Measurements from ENCODE around the gene ARFGAP2. TPM values are rescaled to one million over a fixed set of nuclear protein-coding genes. Genes with fewer than 3 reads are reported as not detected.

ARFGAP2 gene
- total and polyA plus RNA-seq, 2 donors (not counting 3 experiments of a cell fraction or from before 2014, with no cell fraction given): 78.9 to 108 TPM

DNA sequence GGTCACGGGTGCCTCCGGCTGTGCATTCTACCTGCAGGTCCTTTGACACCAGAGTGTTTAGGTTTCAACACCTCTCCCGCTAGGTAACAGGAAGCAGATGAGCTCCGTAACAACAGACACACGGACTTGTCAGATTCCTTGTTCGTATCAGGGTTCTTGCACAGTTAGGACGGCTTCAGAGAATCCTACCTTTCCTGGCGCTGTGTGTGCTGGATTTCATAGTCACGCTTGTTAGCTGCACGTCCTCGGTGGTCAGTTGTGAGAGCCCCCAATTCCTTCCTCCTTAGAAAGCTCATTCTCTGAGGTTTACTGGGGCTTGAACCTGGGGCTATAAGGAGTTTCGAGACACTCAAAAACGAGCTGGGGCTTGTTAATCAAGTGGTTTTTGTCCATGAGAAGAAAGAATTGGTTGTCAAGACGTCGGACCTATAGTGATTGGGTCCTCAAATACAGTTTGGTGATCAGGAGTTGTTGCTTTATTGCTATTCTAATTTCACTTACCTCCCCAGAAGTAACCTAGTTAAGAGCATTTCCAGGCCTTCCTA is 38.8 kb upstream of the ARFGAP2 start:
- TSS peak; percentile 67 for BruUV-seq (replicated peaks)
- ChIA-PET POLR2A (interaction anchor here (1.4 to 2.4 kb wide), 4 partner anchors 11 to 33 kb away, joined by 5 to 15 read pairs (median 7); partner anchors contain the start of gene ACP2), CTCF (interaction anchor here (0.5 to 3.6 kb wide), 14 partner anchors 11 to 140 kb away, joined by 3 to 19 read pairs (median 8); partner anchors contain the start of gene ACP2)
- DNase-seq (ENCODE audit: low read depth, low spot score) (no peak), FAIRE-seq (no peak)
- H4K20me1 ChIP-seq (replicated peaks; ENCODE audit: control insufficient read depth, extremely low read depth, insufficient read depth, low read length): no peaks in the 10 kb centered on the region
- no peak overlapping the region for H2AFZ ChIP-seq (ENCODE audit: low read depth, low read length)
- peak overlapping the region; percentile 87 for H3K27ac ChIP-seq (ENCODE audit: insufficient read depth, low read depth, low read length)
- no peaks in the 10 kb centered on the region for H3K9me3 ChIP-seq (replicated peaks; ENCODE audit: control insufficient read depth, insufficient read depth, low read length)
- H3K9me1 ChIP-seq (replicated peaks; ENCODE audit: control insufficient read depth, extremely low read depth, insufficient read depth, low read length): no peaks in the 10 kb centered on the region
- intact Hi-C loops (cut with micrococcal nuclease): loop anchor here (2.0 kb wide), 2 partner anchors 29 to 39 kb away; partner anchors contain the start of gene PACSIN3
- peaks cover 34% of the 10 kb centered on the region for H3K79me2 ChIP-seq (ENCODE audit: control insufficient read depth, insufficient read depth, low read length)
- H3K4me2 ChIP-seq (ENCODE audit: insufficient read depth, low read length): peak overlapping the region; percentile 85
- peak overlapping the region; percentile 58 to 80 (median 64) for H3K4me3 ChIP-seq (replicated peaks in 1 of 3; ENCODE audit: insufficient read depth in 1 of 3, low read depth in 1 of 3, low read length in 3 of 3)
- peaks cover 37% of the 10 kb centered on the region for H3K4me1 ChIP-seq (ENCODE audit: control insufficient read depth, extremely low read depth, insufficient read depth, low read length)
- dilution Hi-C loops (cut with MboI; ENCODE audit: extremely low pct_ligation_motif_present, low sequenced_read_pairs): no loop called here
- peak overlapping the region; percentile 93 for H3K9ac ChIP-seq (replicated peaks; ENCODE audit: extremely low read depth, insufficient read depth, low read length)
- H3K27me3 ChIP-seq (ENCODE audit: control insufficient read depth in 2 of 2, insufficient read depth in 2 of 2, low read length in 2 of 2): no peaks in the 10 kb centered on the region
- TF ChIP-seq EZH2 (IDR thresholded peaks at IDR 0.05; ENCODE audit: borderline replicate concordance, low read depth, low read length, severe bottlenecking) (no peak), GATA2 (IDR thresholded peaks at IDR 0.05; ENCODE audit: insufficient read depth, insufficient read length, low read depth, low read length) (no peak), FOS (IDR thresholded peaks at IDR 0.05; ENCODE audit: borderline replicate concordance, insufficient read depth, low read length) (no peak)
- TF ChIP-seq, protein P1, sequence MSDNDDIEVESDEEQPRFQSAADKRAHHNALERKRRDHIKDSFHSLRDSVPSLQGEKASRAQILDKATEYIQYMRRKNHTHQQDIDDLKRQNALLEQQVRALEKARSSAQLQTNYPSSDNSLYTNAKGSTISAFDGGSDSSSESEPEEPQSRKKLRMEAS (IDR thresholded peaks at IDR 0.05; ENCODE audit: insufficient read depth, insufficient read length): no peak
- no peaks in the 10 kb centered on the region for H3K36me3 ChIP-seq (ENCODE audit: control insufficient read depth in 2 of 2, extremely low read depth in 1 of 2, insufficient read depth in 2 of 2, low read length in 2 of 2)

DNA sequence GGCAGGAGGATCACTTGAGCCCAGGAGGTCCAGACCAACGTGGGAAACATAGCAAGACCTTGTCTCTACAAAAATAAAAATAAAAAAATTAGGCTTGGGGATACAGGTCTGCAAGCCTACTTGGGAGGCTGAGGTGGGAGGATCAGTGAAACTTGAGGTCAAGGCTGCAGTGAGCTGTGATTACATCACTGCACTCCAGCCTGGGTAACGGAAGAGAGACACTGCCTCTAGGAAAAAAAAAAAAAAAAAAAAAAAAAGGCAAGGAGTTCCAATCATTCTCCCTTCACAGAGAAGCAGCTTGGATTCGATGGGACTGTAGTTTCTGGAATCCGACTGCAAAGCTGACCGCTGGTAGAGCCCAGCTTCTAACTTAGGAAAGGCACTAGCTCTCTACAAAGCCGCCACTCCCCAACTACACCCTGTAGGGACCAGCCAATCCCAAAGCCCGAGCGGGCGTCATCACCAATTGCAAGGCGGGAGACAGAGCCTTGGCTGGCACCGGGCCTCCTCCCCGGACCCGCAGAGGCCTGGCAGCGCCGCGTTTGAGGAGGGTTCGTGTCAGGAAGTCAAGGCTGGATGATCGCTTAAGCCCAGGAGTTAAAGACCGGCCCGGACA is 37.4 kb upstream of the ARFGAP2 start:
- Histone ChIP-seq H3K79me2 (ENCODE audit: control insufficient read depth, insufficient read depth, low read length) (peaks cover 31% of the 10 kb centered on the region), H3K27ac (ENCODE audit: insufficient read depth, low read depth, low read length) (peak overlapping the region; percentile 40), H3K4me1 (ENCODE audit: control insufficient read depth, extremely low read depth, insufficient read depth, low read length) (peaks cover 23% of the 10 kb centered on the region), H3K36me3 (ENCODE audit: control insufficient read depth in 2 of 2, extremely low read depth in 1 of 2, insufficient read depth in 2 of 2, low read length in 2 of 2) (no peaks in the 10 kb centered on the region), H3K9me1 (replicated peaks; ENCODE audit: control insufficient read depth, extremely low read depth, insufficient read depth, low read length) (no peaks in the 10 kb centered on the region), H3K9me3 (replicated peaks; ENCODE audit: control insufficient read depth, insufficient read depth, low read length) (no peaks in the 10 kb centered on the region), H2AFZ (ENCODE audit: low read depth, low read length) (peak overlapping the region; percentile 63), H3K4me3 (replicated peaks in 1 of 3; ENCODE audit: insufficient read depth in 1 of 3, low read depth in 1 of 3, low read length in 3 of 3) (peak overlapping the region in 2 of 3 experiments; percentile 18 to 58), H3K4me2 (ENCODE audit: insufficient read depth, low read length) (peak overlapping the region; percentile 2), H3K9ac (replicated peaks; ENCODE audit: extremely low read depth, insufficient read depth, low read length) (peak overlapping the region; percentile 65), H3K27me3 (ENCODE audit: control insufficient read depth in 2 of 2, insufficient read depth in 2 of 2, low read length in 2 of 2) (no peaks in the 10 kb centered on the region), H4K20me1 (replicated peaks; ENCODE audit: control insufficient read depth, extremely low read depth, insufficient read depth, low read length) (no peaks in the 10 kb centered on the region)
- TF ChIP-seq, protein P1 (IDR thresholded peaks at IDR 0.05; ENCODE audit: insufficient read depth, insufficient read length): no peak
- TF ChIP-seq POLR2A (IDR thresholded peaks at IDR 0.05; ENCODE audit: low read depth, low read length): peak; percentile 8
- DNase-seq (ENCODE audit: low read depth, low spot score) (peak; percentile 77), FAIRE-seq (no peak)
- intact Hi-C loops (cut with micrococcal nuclease) (loop anchor here (1.0 to 5.0 kb wide), 5 partner anchors 27 to 1092 kb away; partner anchors contain the start of genes PACSIN3 and PHF21A), dilution Hi-C loops (cut with MboI; ENCODE audit: extremely low pct_ligation_motif_present, low sequenced_read_pairs) (no loop called here)
- POLR2A ChIA-PET: interaction anchor here (0.6 to 2.4 kb wide), 7 partner anchors 10 to 240 kb away, joined by 3 to 15 read pairs (median 6); partner anchors contain the start of genes ACP2 and MADD
- BruUV-seq (replicated peaks): TSS peak; percentile 57
- CTCF ChIA-PET: interaction anchor here (0.7 to 3.6 kb wide), 14 partner anchors 10 to 141 kb away, joined by 3 to 19 read pairs (median 4); partner anchors contain the start of gene ACP2
